Measurements from ENCODE around the gene AMER1. TPM values are rescaled to one million over a fixed set of nuclear protein-coding genes. Genes with fewer than 3 reads are reported as not detected.

Gene AMER1
- total and polyA plus RNA-seq, 12 donors = 0.75 to 5.0 (median 4.2) TPM

DNA sequence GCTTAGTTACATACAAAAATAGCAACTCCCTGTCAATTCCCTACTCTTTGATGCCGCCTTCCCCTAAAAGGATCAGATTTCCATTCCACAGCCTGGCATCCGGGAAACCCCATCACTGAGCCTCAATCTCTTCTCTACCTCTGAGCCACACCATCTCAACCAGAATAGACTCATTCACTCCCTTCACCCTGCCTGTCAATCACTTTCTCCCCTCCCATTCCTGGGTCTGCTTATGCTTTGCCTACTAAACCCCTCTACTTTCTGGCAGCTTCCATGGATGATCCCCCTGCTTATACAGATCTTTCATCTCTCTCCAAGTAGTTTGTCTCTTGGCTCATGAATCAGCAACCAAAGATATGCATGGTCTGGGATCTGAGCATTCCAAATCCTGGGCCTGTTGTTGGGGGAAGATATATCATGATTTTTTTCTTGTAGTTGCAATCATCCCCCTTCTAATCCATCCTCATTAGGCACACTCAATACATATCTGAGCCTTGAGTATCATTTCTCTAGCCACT is 2.6 kb downstream of the AMER1 start:
- Histone ChIP-seq H3K4me1 (peaks cover 0 to 41% (median 20%) of the 10 kb centered on the region in 9 donors), H3K27me3 (no peaks in the 10 kb centered on the region), H3K27ac (no peak overlapping the region), H3K9me3 (no peaks in the 10 kb centered on the region), H3K4me3 (no peak overlapping the region), H3K36me3 (no peaks in the 10 kb centered on the region)
- TF ChIP-seq, protein P1, sequence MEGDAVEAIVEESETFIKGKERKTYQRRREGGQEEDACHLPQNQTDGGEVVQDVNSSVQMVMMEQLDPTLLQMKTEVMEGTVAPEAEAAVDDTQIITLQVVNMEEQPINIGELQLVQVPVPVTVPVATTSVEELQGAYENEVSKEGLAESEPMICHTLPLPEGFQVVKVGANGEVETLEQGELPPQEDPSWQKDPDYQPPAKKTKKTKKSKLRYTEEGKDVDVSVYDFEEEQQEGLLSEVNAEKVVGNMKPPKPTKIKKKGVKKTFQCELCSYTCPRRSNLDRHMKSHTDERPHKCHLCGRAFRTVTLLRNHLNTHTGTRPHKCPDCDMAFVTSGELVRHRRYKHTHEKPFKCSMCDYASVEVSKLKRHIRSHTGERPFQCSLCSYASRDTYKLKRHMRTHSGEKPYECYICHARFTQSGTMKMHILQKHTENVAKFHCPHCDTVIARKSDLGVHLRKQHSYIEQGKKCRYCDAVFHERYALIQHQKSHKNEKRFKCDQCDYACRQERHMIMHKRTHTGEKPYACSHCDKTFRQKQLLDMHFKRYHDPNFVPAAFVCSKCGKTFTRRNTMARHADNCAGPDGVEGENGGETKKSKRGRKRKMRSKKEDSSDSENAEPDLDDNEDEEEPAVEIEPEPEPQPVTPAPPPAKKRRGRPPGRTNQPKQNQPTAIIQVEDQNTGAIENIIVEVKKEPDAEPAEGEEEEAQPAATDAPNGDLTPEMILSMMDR (IDR thresholded peaks at IDR 0.05) = no peak
- WGBS, 2 donors = 73 to 84% methylated on average over 2 of the region's 2 CpGs
- no peak for DNase-seq
- no peak for ATAC-seq
- intact Hi-C loops (cut with DNase I) = loop anchor here in 1 of 10 donors (10.0 kb wide), 1 partner anchor 448 kb away; a partner anchor contains a TSS

DNA sequence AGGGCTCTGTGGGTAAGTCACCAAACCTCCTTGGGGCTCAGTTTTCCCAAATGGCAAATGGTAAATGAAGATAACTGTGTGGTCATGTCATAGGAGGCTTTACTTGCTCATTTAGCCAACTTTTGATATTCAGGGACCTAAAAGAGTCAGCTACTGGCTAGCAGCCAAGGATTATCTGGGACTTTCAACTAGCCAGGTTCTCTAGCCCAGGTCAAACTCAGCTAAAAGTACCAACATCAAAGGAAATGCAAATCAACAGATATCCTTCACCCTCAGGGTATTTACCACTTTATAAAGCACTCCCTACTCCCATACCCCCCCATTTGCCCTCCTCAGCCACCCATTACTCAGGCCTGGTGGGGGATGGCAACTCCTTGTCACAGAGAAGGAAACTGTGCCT is 7.5 kb downstream of the AMER1 start:
- H3K4me3 ChIP-seq = no peak overlapping the region
- ATAC-seq = no peak
- DNase-seq = no peak
- intact Hi-C loops (cut with DNase I) = no loop called here
- no peaks in the 10 kb centered on the region for H3K9me3 ChIP-seq
- no peaks in the 10 kb centered on the region for H3K27me3 ChIP-seq
- no peak overlapping the region for H3K27ac ChIP-seq
- no peaks in the 10 kb centered on the region for H3K36me3 ChIP-seq
- TF ChIP-seq, protein P1 (IDR thresholded peaks at IDR 0.05) = no peak
- H3K4me1 ChIP-seq = peaks cover 0 to 13% (median 0%) of the 10 kb centered on the region in 9 donors

DNA sequence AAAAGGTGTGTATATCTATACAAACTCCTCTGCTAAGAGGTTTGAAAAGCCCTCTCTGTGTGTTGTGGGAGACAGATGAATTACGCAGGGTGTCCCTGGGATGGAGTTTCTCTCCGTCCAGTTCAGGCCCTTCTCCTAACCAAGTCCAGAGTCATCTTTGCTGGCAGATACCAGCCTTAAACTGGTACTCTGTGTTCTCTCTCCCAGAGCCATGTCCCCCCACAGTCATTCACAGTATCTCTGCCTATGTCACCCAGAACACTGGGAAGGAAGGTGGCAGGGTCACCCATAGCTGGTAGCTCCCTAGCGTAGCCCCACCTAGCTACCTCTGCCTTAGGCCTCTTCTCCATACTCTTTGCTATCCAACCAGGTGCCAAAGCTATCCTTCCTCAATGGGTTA is 8.9 kb downstream of the AMER1 start:
- H3K4me1 ChIP-seq = peaks cover 0 to 6% (median 0%) of the 10 kb centered on the region in 9 donors
- TF ChIP-seq, protein P1 (IDR thresholded peaks at IDR 0.05) = no peak
- ATAC-seq (peak in 1 of 8 donors; percentile 69), DNase-seq (no peak)
- H3K27ac ChIP-seq = no peak overlapping the region
- 85 to 95% methylated on average over 3 of the region's 3 CpGs for WGBS, 2 donors
- intact Hi-C loops (cut with DNase I) = no loop called here
- H3K36me3 ChIP-seq = peaks cover 0 to 13% (median 0%) of the 10 kb centered on the region in 9 donors
- no peaks in the 10 kb centered on the region for H3K27me3 ChIP-seq
- no peak overlapping the region for H3K4me3 ChIP-seq
- no peaks in the 10 kb centered on the region for H3K9me3 ChIP-seq

DNA sequence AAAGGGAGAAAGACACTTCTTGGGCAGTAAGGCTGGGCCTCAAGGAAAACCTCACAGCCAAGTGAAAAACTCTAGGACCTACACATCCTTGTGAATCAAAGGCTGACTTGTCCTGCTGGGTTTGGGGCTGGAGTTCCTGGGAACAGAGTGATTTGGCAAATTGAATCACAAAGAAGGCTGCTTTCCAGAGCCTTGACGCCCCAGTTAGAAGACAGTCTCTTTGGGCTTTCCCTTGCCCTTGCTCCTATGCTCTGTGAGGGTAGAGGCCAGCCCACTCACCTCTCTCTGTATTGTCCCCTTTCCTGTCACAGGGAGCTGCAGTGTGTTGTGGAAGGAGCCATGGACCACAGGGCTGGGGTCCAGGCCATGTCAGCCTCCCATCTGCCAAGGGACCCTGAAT is 9.6 kb downstream of the AMER1 start:
- peaks cover 0 to 19% (median 0%) of the 10 kb centered on the region in 9 donors for H3K36me3 ChIP-seq
- no peak overlapping the region for H3K4me3 ChIP-seq
- TF ChIP-seq, protein P1 (IDR thresholded peaks at IDR 0.05) = no peak
- no peaks in the 10 kb centered on the region for H3K9me3 ChIP-seq
- DNase-seq = no peak
- no peaks in the 10 kb centered on the region for H3K27me3 ChIP-seq
- no peak for ATAC-seq
- H3K4me1 ChIP-seq = peaks cover 0 to 6% (median 0%) of the 10 kb centered on the region in 9 donors
- 53 to 63% methylated on average over 1 of the region's 1 CpG for WGBS, 2 donors
- H3K27ac ChIP-seq = no peak overlapping the region
- intact Hi-C loops (cut with DNase I) = no loop called here
